Measurements from ENCODE around the gene MAML3.

MAML3 gene

GRCh38 chr4:140042634-140043033 lies 111.3 kb downstream of the MAML3 start:
- DNase-seq (ENCODE audit: low spot score): no peak
- Histone ChIP-seq H3K4me1 (ENCODE audit: insufficient read depth, poor library complexity, severe bottlenecking) (peaks cover 3% of the 10 kb centered on the region), H3K4me3 (ENCODE audit: severe bottlenecking) (no peak overlapping the region), H3K27ac (ENCODE audit: poor library complexity, severe bottlenecking) (no peak overlapping the region), H3K27me3 (ENCODE audit: insufficient read depth, poor library complexity, severe bottlenecking) (no peaks in the 10 kb centered on the region), H3K9me3 (ENCODE audit: severe bottlenecking) (no peaks in the 10 kb centered on the region), H3K36me3 (ENCODE audit: low read depth) (no peaks in the 10 kb centered on the region)
- no peak for ATAC-seq (ENCODE audit: low read depth)
- no peak for TF ChIP-seq CTCF (IDR thresholded peaks at IDR 0.05; ENCODE audit: poor library complexity, severe bottlenecking)

GRCh38 chr4:140038031-140038533 lies 115.9 kb downstream of the MAML3 start:
- TF ChIP-seq CTCF (IDR thresholded peaks at IDR 0.05; ENCODE audit: poor library complexity, severe bottlenecking): no peak
- ATAC-seq (ENCODE audit: low read depth) (no peak), DNase-seq (ENCODE audit: low spot score) (no peak)
- H3K36me3 ChIP-seq (ENCODE audit: low read depth): no peaks in the 10 kb centered on the region
- H3K27ac ChIP-seq (ENCODE audit: poor library complexity, severe bottlenecking): peak overlapping the region; percentile 33
- no peaks in the 10 kb centered on the region for H3K9me3 ChIP-seq (ENCODE audit: severe bottlenecking)
- peaks cover 10% of the 10 kb centered on the region for H3K4me1 ChIP-seq (ENCODE audit: insufficient read depth, poor library complexity, severe bottlenecking)
- no peaks in the 10 kb centered on the region for H3K27me3 ChIP-seq (ENCODE audit: insufficient read depth, poor library complexity, severe bottlenecking)
- no peak overlapping the region for H3K4me3 ChIP-seq (ENCODE audit: severe bottlenecking)

- Histone ChIP-seq H3K4me3 (ENCODE audit: severe bottlenecking) (no peak overlapping the region), H3K27me3 (ENCODE audit: insufficient read depth, poor library complexity, severe bottlenecking) (no peaks in the 10 kb centered on the region), H3K36me3 (ENCODE audit: low read depth) (no peaks in the 10 kb centered on the region), H3K9me3 (ENCODE audit: severe bottlenecking) (no peaks in the 10 kb centered on the region), H3K27ac (ENCODE audit: poor library complexity, severe bottlenecking) (peak overlapping the region; percentile 33), H3K4me1 (ENCODE audit: insufficient read depth, poor library complexity, severe bottlenecking) (peaks cover 10% of the 10 kb centered on the region)
- no peak for TF ChIP-seq CTCF (IDR thresholded peaks at IDR 0.05; ENCODE audit: poor library complexity, severe bottlenecking)
- DNase-seq (ENCODE audit: low spot score) (no peak), ATAC-seq (ENCODE audit: low read depth) (peak; percentile 99)
These were observed 116.5 kb downstream of the MAML3 start for GRCh38 chr4:140037353-140038030.

- TF ChIP-seq CTCF (IDR thresholded peaks at IDR 0.05; ENCODE audit: poor library complexity, severe bottlenecking): no peak
- H3K36me3 ChIP-seq (ENCODE audit: low read depth): no peaks in the 10 kb centered on the region
- ATAC-seq (ENCODE audit: low read depth): no peak
These were observed 122.3 kb downstream of the MAML3 start for GRCh38 chr4:140031706-140032105.

GRCh38 chr4:140031061-140031460 lies 122.9 kb downstream of the MAML3 start:
- ATAC-seq (ENCODE audit: low read depth): no peak
- DNase-seq (ENCODE audit: low spot score): no peak

More at GRCh38 chr4:140031706-140032105, 122.3 kb downstream of the MAML3 start:
- H3K27ac ChIP-seq (ENCODE audit: poor library complexity, severe bottlenecking): no peak overlapping the region
- no peaks in the 10 kb centered on the region for H3K27me3 ChIP-seq (ENCODE audit: insufficient read depth, poor library complexity, severe bottlenecking)
- no peak overlapping the region for H3K4me3 ChIP-seq (ENCODE audit: severe bottlenecking)
- H3K4me1 ChIP-seq (ENCODE audit: insufficient read depth, poor library complexity, severe bottlenecking): no peaks in the 10 kb centered on the region
- no peak for DNase-seq (ENCODE audit: low spot score)
- H3K9me3 ChIP-seq (ENCODE audit: severe bottlenecking): no peaks in the 10 kb centered on the region

More at GRCh38 chr4:140031061-140031460, 122.9 kb downstream of the MAML3 start:
- Histone ChIP-seq H3K27me3 (ENCODE audit: insufficient read depth, poor library complexity, severe bottlenecking) (no peaks in the 10 kb centered on the region), H3K27ac (ENCODE audit: poor library complexity, severe bottlenecking) (no peak overlapping the region), H3K4me1 (ENCODE audit: insufficient read depth, poor library complexity, severe bottlenecking) (no peaks in the 10 kb centered on the region), H3K4me3 (ENCODE audit: severe bottlenecking) (no peak overlapping the region), H3K9me3 (ENCODE audit: severe bottlenecking) (no peaks in the 10 kb centered on the region), H3K36me3 (ENCODE audit: low read depth) (no peaks in the 10 kb centered on the region)
- no peak for TF ChIP-seq CTCF (IDR thresholded peaks at IDR 0.05; ENCODE audit: poor library complexity, severe bottlenecking)

All from RWPE2 (cell line).